ENCODE results near the gene KHDC4. TPM values are rescaled to one million over a fixed set of nuclear protein-coding genes. Genes with fewer than 3 reads are reported as not detected.

KHDC4 gene
- total and polyA plus RNA-seq, 2 of the 13 experiments (the other 11 are each of a cell fraction or from before 2014, with no cell fraction given): 33.5 to 92.0 TPM

DNA sequence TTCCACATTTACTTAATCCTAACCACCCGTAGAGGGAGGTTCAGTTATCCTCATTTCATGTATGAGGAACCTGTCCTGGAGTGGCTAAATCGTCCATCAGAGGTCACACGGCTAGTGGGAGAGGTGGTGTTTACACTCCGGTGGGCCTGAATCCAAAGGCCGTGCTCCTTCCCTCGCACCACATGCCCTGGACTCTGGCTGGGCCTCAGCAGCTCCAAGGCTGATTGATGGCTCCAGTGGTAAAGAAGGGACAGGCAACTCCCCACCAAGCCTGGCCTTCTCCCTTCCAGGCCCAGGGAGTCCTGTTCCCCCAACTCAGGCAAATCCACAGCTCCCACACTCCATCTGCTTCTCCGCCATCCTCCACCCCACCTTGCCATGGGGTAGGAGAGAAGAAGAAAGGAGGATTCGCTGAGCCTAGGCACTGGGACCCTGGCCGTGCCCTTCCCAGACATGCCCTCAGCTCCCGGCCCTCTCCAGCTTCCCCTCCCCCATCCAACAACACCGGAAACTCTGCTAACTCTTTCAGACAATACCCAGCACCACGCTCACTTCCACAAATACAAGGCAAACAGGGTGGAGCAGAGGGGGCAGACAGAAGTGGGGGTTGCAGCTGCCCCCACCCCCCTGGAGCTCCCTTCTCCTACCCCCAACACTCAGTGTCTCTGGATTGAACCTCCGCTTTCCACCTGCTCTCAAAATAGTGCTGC, 33.3 kb upstream of the KHDC4 start (continued):
- TF ChIP-seq HNRNPH1 (optimal IDR thresholded peaks at IDR 0.05; ENCODE audit: low read depth, low read length) (no peak), HCFC1 (IDR thresholded peaks at IDR 0.05; ENCODE audit: low read depth, low read length) (no peak), NCOR1 (IDR thresholded peaks at IDR 0.05; ENCODE audit: borderline replicate concordance, low read length) (0 out of 2 replicates have a peak, but pooled peaks have one; percentile 23), THRA (CRISPR knock-in tag; IDR thresholded peaks at IDR 0.05; ENCODE audit: borderline replicate concordance) (peak; percentile 44; the same call in 1 of the 2 replicates), CHD2 (IDR thresholded peaks at IDR 0.05; ENCODE audit: low read depth, low read length) (no peak), MLXIP (CRISPR knock-in tag; IDR thresholded peaks at IDR 0.05; ENCODE audit: borderline replicate concordance) (no peak), ZNF430 (CRISPR knock-in tag; IDR thresholded peaks at IDR 0.05) (peak; percentile 58; the same call in 1 of the 2 replicates), NFE2L1 (CRISPR knock-in tag; IDR thresholded peaks at IDR 0.05; ENCODE audit: borderline replicate concordance) (no peak), ELF3 (CRISPR knock-in tag; IDR thresholded peaks at IDR 0.05) (peak; percentile 65), HOXA3 (CRISPR knock-in tag; IDR thresholded peaks at IDR 0.05) (peak; percentile 85), GABPB1 (CRISPR knock-in tag; IDR thresholded peaks at IDR 0.05) (peak; percentile 40; the same call in 1 of the 2 replicates), ZNF382 (CRISPR knock-in tag; IDR thresholded peaks at IDR 0.05; ENCODE audit: borderline replicate concordance) (no peak), DMAP1 (CRISPR knock-in tag; IDR thresholded peaks at IDR 0.05) (peak; percentile 58; the same call in 1 of the 2 replicates), ZNF124 (CRISPR knock-in tag; IDR thresholded peaks at IDR 0.05) (0 out of 2 replicates have a peak, but pooled peaks have one; percentile 73), ERF (CRISPR knock-in tag; IDR thresholded peaks at IDR 0.05) (peak; percentile 56; the same call in 1 of the 2 replicates), TAF15 (IDR thresholded peaks at IDR 0.05; ENCODE audit: low read depth, low read length, poor library complexity, severe bottlenecking) (no peak), ZNF329 (CRISPR knock-in tag; IDR thresholded peaks at IDR 0.05; ENCODE audit: low read depth) (0 out of 2 replicates have a peak, but pooled peaks have one; percentile 35), IRF2 (CRISPR knock-in tag; IDR thresholded peaks at IDR 0.05) (peak; percentile 78), XBP1 (CRISPR knock-in tag; IDR thresholded peaks at IDR 0.05) (no peak), ZNF883 (CRISPR knock-in tag; IDR thresholded peaks at IDR 0.05; ENCODE audit: not compliant biosample characterization) (peak; percentile 96), GFI1 (CRISPR knock-in tag; IDR thresholded peaks at IDR 0.05; ENCODE audit: borderline replicate concordance) (no peak; the same call in 1 of the 2 replicates), HHEX (CRISPR knock-in tag; IDR thresholded peaks at IDR 0.05) (no peak), ZNF414 (CRISPR knock-in tag; IDR thresholded peaks at IDR 0.05) (peak; percentile 27; the same call in 1 of the 2 replicates), KDM5A (IDR thresholded peaks at IDR 0.05; ENCODE audit: borderline replicate concordance, low read length) (no peak), ZNF432 (CRISPR knock-in tag; IDR thresholded peaks at IDR 0.05; ENCODE audit: borderline replicate concordance) (no peak)
